ENCODE measurements around the gene TDRD6.
"Not testable (repeated sequence)": the region's sequence is repeated elsewhere in the genome, so short reads cannot be mapped to it uniquely, and the experiment has no call there.

TDRD6 gene, protein sequence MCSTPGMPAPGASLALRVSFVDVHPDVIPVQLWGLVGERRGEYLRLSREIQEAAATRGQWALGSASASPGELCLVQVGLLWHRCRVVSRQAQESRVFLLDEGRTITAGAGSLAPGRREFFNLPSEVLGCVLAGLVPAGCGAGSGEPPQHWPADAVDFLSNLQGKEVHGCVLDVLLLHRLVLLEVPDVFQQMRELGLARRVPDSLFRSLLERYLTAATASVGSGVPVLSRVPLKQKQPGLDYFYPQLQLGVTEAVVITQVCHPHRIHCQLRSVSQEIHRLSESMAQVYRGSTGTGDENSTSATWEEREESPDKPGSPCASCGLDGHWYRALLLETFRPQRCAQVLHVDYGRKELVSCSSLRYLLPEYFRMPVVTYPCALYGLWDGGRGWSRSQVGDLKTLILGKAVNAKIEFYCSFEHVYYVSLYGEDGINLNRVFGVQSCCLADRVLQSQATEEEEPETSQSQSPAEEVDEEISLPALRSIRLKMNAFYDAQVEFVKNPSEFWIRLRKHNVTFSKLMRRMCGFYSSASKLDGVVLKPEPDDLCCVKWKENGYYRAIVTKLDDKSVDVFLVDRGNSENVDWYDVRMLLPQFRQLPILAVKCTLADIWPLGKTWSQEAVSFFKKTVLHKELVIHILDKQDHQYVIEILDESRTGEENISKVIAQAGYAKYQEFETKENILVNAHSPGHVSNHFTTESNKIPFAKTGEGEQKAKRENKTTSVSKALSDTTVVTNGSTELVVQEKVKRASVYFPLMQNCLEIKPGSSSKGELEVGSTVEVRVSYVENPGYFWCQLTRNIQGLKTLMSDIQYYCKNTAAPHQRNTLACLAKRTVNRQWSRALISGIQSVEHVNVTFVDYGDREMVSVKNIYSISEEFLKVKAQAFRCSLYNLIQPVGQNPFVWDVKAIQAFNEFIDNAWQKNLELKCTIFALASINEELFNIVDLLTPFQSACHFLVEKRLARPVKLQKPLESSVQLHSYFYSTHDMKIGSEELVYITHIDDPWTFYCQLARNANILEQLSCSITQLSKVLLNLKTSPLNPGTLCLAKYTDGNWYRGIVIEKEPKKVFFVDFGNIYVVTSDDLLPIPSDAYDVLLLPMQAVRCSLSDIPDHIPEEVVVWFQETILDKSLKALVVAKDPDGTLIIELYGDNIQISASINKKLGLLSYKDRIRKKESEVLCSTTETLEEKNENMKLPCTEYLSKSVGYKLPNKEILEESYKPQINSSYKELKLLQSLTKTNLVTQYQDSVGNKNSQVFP (N-terminal part only)

DNA sequence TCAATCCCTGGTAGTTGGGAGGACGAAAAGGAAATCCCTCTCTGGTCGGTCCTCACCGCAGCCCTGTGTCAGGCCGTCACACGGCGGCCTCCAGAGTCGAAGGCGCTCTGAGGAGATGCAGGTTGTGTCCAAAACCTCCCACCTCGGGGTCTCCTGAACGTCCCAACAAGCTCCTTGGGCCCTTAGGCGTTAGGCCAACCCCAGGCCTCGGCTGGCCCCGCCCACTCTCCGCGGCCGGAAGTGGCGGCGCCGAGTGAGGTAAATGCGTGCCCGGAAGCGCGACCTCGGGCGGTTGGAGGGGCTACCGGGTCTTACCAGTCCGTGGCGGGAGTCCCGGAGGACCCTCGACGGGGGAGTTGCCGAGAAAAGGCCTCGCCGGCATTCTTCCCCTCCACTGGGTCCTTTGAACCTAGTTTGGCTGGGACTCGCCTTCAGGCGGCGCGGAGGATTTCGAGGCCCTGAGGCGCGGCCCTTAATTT lies at the start of gene TDRD6:
Gene TDRD6, plus strand, starts transcription at position 267 of the 479 bp plus-strand sequence. CDS start 244 bp downstream, outside the sequence.
- no peak for DNase-seq (ENCODE audit: low read depth in 2 of 2)

DNA sequence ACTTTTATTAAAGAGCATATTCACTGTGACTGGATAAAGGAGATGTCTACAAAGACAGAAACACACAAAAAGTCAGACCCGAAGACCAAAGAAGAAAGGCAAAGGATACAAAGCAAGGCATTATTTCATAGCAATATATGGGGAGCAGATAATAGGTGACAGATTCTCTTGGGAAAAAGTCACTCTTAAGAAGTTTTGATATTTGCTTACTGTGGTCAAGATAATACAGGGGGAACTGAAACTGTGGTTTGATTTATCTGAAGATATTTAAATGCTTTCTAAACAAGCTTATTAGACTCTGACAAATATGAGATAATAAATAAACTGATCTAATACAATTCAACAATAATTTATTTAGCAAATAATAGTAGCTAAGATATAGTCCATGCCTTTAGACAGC lies 49.8 kb upstream of the TDRD6 start:
- no peak for DNase-seq (ENCODE audit: low read depth in 2 of 2)

GRCh38 chr6:46638650-46639049 lies 49.0 kb upstream of the TDRD6 start:
- no peak for DNase-seq (ENCODE audit: low read depth in 2 of 2)

- DNase-seq (ENCODE audit: low read depth in 2 of 2) = no peak
Measured at GRCh38 chr6:46642928-46643751, 44.5 kb upstream of the TDRD6 start.

- DNase-seq (ENCODE audit: low read depth in 2 of 2) = no peak
Measured at GRCh38 chr6:46645265-46645664, 42.4 kb upstream of the TDRD6 start.

DNA sequence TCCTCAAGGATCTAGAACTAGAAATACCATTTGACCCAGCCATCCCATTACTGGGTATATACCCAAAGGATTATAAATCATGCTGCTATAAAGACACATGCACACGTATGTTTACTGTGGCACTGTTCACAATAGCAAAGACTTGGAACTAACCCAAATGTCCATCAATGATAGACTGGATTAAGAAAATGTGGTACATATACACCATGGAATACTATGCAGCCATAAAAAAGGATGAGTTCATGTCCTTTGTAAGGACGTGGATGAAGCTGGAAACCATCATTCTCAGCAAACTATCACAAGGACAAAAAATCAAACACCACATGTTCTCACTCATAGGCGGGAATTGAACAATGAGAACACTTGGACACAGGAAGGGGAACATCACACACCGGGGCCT lies 39.6 kb upstream of the TDRD6 start:
- not testable (repeated sequence) for DNase-seq (ENCODE audit: low read depth in 2 of 2)

GRCh38 chr6:46648869-46649492 lies 38.7 kb upstream of the TDRD6 start:
- no peak for DNase-seq (ENCODE audit: low read depth in 2 of 2)

GRCh38 chr6:46651006-46651405 lies 36.7 kb upstream of the TDRD6 start:
- no peak for DNase-seq (ENCODE audit: low read depth in 2 of 2)

GRCh38 chr6:46651816-46652215 lies 35.9 kb upstream of the TDRD6 start:
- no peak for DNase-seq (ENCODE audit: low read depth in 2 of 2)

DNA sequence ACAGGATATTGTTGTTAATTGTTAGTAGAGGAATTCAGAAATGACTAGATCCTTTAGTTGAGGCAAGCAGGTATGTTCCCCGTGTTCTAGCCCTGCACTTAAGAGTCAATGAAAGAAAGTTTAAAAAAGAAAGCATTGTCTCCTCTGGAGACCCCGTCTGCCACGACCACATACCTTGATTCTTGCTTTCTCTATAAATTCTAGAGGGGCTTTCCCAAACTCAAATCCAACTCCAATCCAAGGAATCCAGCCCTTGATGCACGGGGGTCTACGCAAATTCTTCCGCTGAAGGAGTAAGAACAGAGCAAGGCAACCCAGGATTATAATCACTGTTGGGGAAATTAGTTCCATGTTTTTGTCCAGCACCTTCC lies 35.5 kb upstream of the TDRD6 start:
- DNase-seq (ENCODE audit: low read depth in 2 of 2) = no peak

GRCh38 chr6:46652603-46653438 lies 34.9 kb upstream of the TDRD6 start, which contains the start of the genes CYP39A1 and SLC25A27:
CYP39A1 (minus strand) TSS chr6:46652818; CDS start chr6:46652582, 236 bp downstream.
SLC25A27 (plus strand) TSS chr6:46652975; CDS start chr6:46653193, 218 bp downstream.
- DNase-seq (ENCODE audit: low read depth in 2 of 2) = peak; percentile 68 to 78

GRCh38 chr6:46653439-46654195 lies 34.1 kb upstream of the TDRD6 start:
- no peak for DNase-seq (ENCODE audit: low read depth in 2 of 2)

DNA sequence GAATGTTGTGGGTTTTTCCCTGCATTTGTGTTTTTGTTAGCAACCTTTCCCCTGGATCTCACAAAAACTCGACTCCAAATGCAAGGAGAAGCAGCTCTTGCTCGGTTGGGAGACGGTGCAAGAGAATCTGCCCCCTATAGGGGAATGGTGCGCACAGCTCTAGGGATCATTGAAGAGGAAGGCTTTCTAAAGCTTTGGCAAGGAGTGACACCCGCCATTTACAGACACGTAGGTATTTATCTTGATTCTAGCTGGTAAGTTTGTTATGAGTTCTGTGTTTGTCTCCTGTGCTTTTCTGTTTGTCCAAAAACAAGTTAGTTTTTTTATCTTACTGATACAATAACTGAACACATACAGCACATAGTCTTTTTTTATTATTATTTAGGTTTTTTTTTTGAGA lies 31.9 kb upstream of the TDRD6 start:
- no peak for DNase-seq (ENCODE audit: low read depth in 2 of 2)

- no peak for DNase-seq (ENCODE audit: low read depth in 2 of 2)
Measured at GRCh38 chr6:46657642-46658041, 30.0 kb upstream of the TDRD6 start.

- no peak for DNase-seq (ENCODE audit: low read depth in 2 of 2)
Measured at GRCh38 chr6:46661483-46661882, 26.2 kb upstream of the TDRD6 start.

GRCh38 chr6:46667377-46667776 lies 20.3 kb upstream of the TDRD6 start:
- DNase-seq (ENCODE audit: low read depth in 2 of 2) = no peak

- no peak for DNase-seq (ENCODE audit: low read depth in 2 of 2)
Measured at GRCh38 chr6:46674410-46674809, 13.3 kb upstream of the TDRD6 start.

DNA sequence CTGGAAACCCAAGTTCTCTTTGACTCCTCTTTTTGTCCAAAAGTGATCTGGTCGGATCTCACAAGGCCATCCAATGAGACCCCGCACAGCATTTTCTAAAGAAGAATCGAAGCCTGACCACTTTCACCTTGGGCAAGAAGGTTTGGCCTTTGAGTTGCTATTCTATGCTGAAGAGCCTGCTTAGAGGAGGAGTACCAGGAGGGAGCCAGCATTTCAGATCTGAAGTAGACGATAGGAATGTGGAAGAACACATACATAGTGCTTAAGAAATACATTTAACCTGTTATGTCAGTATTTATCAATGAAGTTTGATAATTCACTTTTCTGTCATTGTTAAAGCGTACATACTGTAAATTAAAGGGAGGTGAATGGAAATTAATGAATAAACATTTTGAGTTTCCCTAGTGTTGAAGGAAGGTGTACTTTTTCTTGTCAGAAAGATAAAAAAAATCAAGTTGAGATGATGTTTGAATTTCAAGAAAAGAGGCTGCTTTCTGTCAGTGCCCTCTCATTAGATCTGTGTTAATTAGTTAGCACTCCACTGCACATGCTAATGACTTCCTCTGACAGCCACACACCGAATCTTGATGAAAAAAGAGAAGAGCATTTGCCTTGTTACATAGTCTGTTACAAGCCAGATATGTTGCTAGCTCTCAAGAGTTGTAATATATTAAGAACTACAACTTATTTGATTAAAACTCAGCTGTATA lies 10.9 kb upstream of the TDRD6 start:
- no peak for DNase-seq (ENCODE audit: low read depth in 2 of 2)
